ENCODE measurements around the gene LINS1. TPM values are rescaled to one million over a fixed set of nuclear protein-coding genes. Genes with fewer than 3 reads are reported as not detected.

LINS1 gene
- total and polyA plus RNA-seq, 2 of the 8 experiments (the other 6 are each of a cell fraction or from before 2014, with no cell fraction given), result 4.2 to 8.1 TPM

- Histone ChIP-seq H2BK12ac (ENCODE audit: low read depth, low read length) (no peak overlapping the region), H3K23ac (ENCODE audit: insufficient read length) (no peak overlapping the region), H3K27me3 (replicated peaks in 1 of 4; ENCODE audit: control insufficient read depth in 3 of 4, extremely low read depth in 1 of 4, insufficient read depth in 3 of 4, low read length in 3 of 4) (no peaks in the 10 kb centered on the region), H3K4ac (replicated peaks; ENCODE audit: insufficient read length, low read depth, low read length) (no peak overlapping the region), H2BK120ac (replicated peaks; ENCODE audit: low read depth, low read length) (no peak overlapping the region), H3K27ac (ENCODE audit: low read depth, low read length) (no peak overlapping the region), H3K23me2 (ENCODE audit: low read depth, low read length) (no peaks in the 10 kb centered on the region), H4K8ac (ENCODE audit: extremely low read depth, insufficient read depth, low read length) (no peak overlapping the region), H2AK5ac (ENCODE audit: low read depth, low read length) (no peak overlapping the region), H3K18ac (ENCODE audit: extremely low read depth, low read length) (no peak overlapping the region), H3K36me3 (ENCODE audit: control insufficient read depth in 2 of 4, insufficient read depth in 4 of 4, low read length in 3 of 4) (peaks cover 0 to 6% (median 0%) of the 10 kb centered on the region in 4 experiments; a peak in 1 of 8 replicates), H3K4me3 (ENCODE audit: extremely low read depth in 1 of 4, insufficient read depth in 2 of 4, low read depth in 3 of 4, low read length in 4 of 4) (no peak overlapping the region), H3K4me2 (ENCODE audit: insufficient read depth in 1 of 2, low read depth in 2 of 2, low read length in 2 of 2) (no peak overlapping the region), H3K79me1 (ENCODE audit: low read depth, low read length) (no peaks in the 10 kb centered on the region), H3K56ac (replicated peaks; ENCODE audit: insufficient read length, low read depth, low read length) (no peak overlapping the region), H4K5ac (ENCODE audit: insufficient read length, low read depth, low read length) (no peak overlapping the region), H2BK5ac (ENCODE audit: low read depth, low read length) (no peak overlapping the region), H3K9ac (replicated peaks in 1 of 4; ENCODE audit: extremely low read depth in 1 of 4, low read depth in 3 of 4, low read length in 3 of 4) (no peak overlapping the region), H3K4me1 (replicated peaks in 1 of 4; ENCODE audit: control insufficient read depth in 3 of 4, insufficient read depth in 4 of 4, low read length in 3 of 4) (no peaks in the 10 kb centered on the region), H2BK15ac (ENCODE audit: low read length) (no peak overlapping the region), H3K14ac (ENCODE audit: insufficient read length) (no peak overlapping the region), H2BK20ac (ENCODE audit: low read length) (no peak overlapping the region), H3K9me3 (ENCODE audit: insufficient read depth in 2 of 2, low read depth in 1 of 2, low read length in 1 of 2) (peaks cover 9 to 39% of the 10 kb centered on the region in 2 experiments; a peak in 3 of 4 replicates), H4K20me1 (replicated peaks in 1 of 2; ENCODE audit: control insufficient read depth in 1 of 2, insufficient read depth in 2 of 2, low read length in 2 of 2) (no peaks in the 10 kb centered on the region), H4K91ac (replicated peaks; ENCODE audit: insufficient read length, low read length) (no peak overlapping the region), H3K79me2 (ENCODE audit: control insufficient read depth in 1 of 2, insufficient read depth in 2 of 2, low read length in 2 of 2) (no peaks in the 10 kb centered on the region), H2AFZ (ENCODE audit: low read length) (no peak overlapping the region)
- FAIRE-seq (no peak), DNase-seq (ENCODE audit: low read depth in 1 of 2, low spot score in 2 of 2) (no peak)
- CTCF ChIA-PET (ENCODE audit: partially characterized antibody), result interaction anchor here (0.8 kb wide), 1 partner anchor 51 kb away, joined by 3 read pairs; no protein-coding TSS in a partner anchor
- POLR2A ChIA-PET (ENCODE audit: partially characterized antibody), result no interaction called here
- TF ChIP-seq CHD7 (IDR thresholded peaks at IDR 0.05; ENCODE audit: insufficient replicate concordance, low read length), result no peak
Measured at GRCh38 chr15:100560323-100560722, 41.7 kb downstream of the LINS1 start.

Measured in H1 (cell line).